NB4 (cell line): ENCODE data around the gene SLC2A3.
A peak's percentile ranks its signal among the peaks of the same experiment; 100 is the strongest.
"Not testable (repeated sequence)": the region's sequence is repeated elsewhere in the genome, so short reads cannot be mapped to it uniquely, and the experiment has no call there.

ENCODE experiments used
- DNase-seq: peaks from one replicate; pipeline ENCODE4 v3.0.0; 2010; ENCODE audit warnings: low read depth
- H3K4me3 ChIP-seq: one replicate; pipeline ENCODE4 v1.5.1; 2011; ENCODE audit warnings: mild to moderate bottlenecking, low read depth, low read length, moderate library complexity
- CTCF ChIP-seq: IDR thresholded peaks from one replicate; pipeline ENCODE4 v1.5.1; 2012; ENCODE audit warnings: low read depth, low read length
- MYC ChIP-seq: IDR thresholded peaks from 2 replicates; pipeline ENCODE4 v1.6.1; 2011; ENCODE audit warnings: low read depth, low read length
- POLR2A ChIP-seq: IDR thresholded peaks from 2 replicates; pipeline ENCODE4 v1.6.1; 2011; ENCODE audit warnings: mild to moderate bottlenecking; ENCODE audit not compliant: insufficient read length; ENCODE audit errors: extremely low read depth
- TF ChIP-seq, protein P1 (sequence below): IDR thresholded peaks from 2 replicates; pipeline ENCODE4 v1.6.1; 2011; ENCODE audit warnings: low read depth, low read length

Gene SLC2A3

DNA sequence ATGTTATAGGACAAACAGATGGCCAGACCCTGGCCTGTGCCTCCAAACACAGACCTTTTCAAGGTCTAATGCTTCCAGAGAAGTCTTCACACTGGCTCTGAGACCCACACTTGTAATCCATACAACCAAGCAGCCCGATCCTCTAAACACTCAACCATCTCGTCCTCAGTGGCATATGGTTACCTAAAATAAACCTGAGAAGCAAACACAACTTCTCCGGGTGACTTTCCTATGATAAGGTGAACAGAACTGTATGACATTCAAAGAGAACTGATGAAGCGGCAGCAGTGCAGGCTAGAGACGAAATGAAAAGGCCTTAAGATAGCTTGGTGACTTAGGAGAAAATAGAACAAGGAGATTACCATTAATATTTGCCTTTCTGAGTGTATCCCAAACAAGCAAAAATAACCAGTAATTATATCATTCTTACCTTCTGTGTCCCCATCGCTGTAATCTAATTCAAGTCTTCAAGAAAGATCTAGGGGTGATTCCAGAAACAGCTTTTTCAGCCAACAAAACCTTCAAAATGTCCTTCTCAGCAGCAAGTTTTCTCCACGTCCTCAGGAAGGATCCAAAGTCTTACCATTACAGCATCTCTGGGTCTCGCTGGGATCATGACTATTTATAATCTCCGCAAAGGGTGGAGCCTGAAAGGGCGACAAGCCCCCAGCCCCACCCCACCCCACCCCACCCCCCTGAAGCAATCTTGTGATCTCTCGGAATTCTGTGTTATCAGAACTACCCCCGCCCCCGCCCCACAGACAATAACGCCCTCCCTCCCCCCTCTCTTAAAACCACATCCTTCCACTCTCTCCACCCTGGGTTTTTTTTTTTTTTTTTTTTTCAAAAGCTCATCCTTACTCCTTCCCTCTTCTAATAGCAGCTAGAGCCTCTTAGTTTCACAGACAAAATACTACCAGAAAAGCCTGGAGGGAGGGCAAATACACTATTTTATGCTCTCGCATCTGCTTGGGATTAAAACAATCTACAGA lies at the start of gene SLC2A3:
Gene SLC2A3 (minus strand): TSS at position 598 of the 992 bp plus-strand sequence. CDS start 153 bp downstream, at position 445.
- H3K4me3 ChIP-seq, result peak within 1 kb of the TSS; percentile 93
- peak; percentile 92 for DNase-seq
- TF ChIP-seq POLR2A (peak; percentile 93), MYC (no peak; the same call in 1 of the 2 replicates)

- H3K4me3 ChIP-seq, result no peak overlapping the region
- TF ChIP-seq, protein P1, sequence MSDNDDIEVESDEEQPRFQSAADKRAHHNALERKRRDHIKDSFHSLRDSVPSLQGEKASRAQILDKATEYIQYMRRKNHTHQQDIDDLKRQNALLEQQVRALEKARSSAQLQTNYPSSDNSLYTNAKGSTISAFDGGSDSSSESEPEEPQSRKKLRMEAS, result no peak
- no peak for TF ChIP-seq POLR2A
- no peak for TF ChIP-seq CTCF
- no peak for TF ChIP-seq MYC
- DNase-seq, result no peak
Measured at GRCh38 chr12:7984900-7985299, 48.9 kb upstream of the SLC2A3 start.

GRCh38 chr12:7983460-7983859 lies 47.5 kb upstream of the SLC2A3 start:
- H3K4me3 ChIP-seq, DNase-seq: not testable (repeated sequence)

DNA sequence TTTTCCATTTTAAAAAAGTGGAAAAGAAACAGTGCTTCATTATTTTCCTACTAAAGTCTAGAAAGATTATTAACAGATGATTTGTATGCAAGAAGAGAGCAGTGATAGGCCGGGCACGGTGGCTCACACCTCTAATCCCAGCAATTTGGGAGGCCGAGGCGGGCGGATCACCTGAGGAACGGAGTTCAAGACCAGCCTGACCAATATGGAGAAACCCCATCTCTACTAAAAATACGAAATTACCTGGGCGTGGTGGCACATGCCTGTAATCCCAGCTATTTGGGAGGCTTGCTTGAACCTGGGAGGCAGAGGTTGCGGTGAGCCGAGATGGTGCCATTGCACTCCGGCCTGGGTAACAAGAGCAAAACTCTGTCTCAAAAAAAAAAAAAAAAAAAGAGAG lies 47.0 kb upstream of the SLC2A3 start:
- DNase-seq, H3K4me3 ChIP-seq: not testable (repeated sequence)

- DNase-seq, H3K4me3 ChIP-seq: not testable (repeated sequence)
Measured at GRCh38 chr12:7982332-7982735, 46.3 kb upstream of the SLC2A3 start.

- TF ChIP-seq CTCF, result no peak
- no peak for TF ChIP-seq POLR2A
- TF ChIP-seq, protein P1, result no peak
- no peak for TF ChIP-seq MYC
- DNase-seq, result no peak
Measured at GRCh38 chr12:7981446-7981845, 45.5 kb upstream of the SLC2A3 start.

GRCh38 chr12:7977351-7978124 lies 41.6 kb upstream of the SLC2A3 start:
- DNase-seq, H3K4me3 ChIP-seq: not testable (repeated sequence)

More at GRCh38 chr12:7981446-7981845, 45.5 kb upstream of the SLC2A3 start:
- H3K4me3 ChIP-seq, result no peak overlapping the region

DNA sequence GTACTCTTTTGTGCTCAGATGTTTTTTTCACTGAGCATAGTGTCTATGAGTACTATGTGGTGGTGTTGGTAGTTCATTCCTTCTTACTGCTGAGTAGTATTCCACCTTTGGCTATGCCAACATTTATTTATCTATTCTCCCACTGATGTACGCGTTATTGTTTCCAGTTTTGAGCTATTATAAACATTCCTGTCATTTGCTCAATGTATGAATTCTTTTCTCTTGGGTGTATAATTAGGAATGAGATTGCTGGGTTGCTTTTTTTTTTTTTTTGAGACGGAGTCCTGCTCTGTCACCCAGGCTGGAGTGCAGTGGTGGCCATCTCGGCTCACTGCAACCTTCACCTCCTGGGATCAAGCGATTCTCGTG lies 37.5 kb upstream of the SLC2A3 start:
- DNase-seq, result no peak
- TF ChIP-seq, protein P1, result no peak
- TF ChIP-seq CTCF (no peak), MYC (no peak), POLR2A (no peak)
- H3K4me3 ChIP-seq, result no peak overlapping the region
